Renal pelvis (tissue), 4 donors: ENCODE measurements around the gene ATXN7L1. TPM values are rescaled to one million over a fixed set of nuclear protein-coding genes. Genes with fewer than 3 reads are reported as not detected.
A peak's percentile ranks its signal among the peaks of the same experiment; 100 is the strongest.
"Not testable (repeated sequence)": the region's sequence is repeated elsewhere in the genome, so short reads cannot be mapped to it uniquely, and the experiment has no call there.

ENCODE experiments used
- DNase-seq: peaks from one replicate; pipeline ENCODE4 v3.0.0-alpha.2; 2013
- polyA plus RNA-seq, 3 donors: library from polyadenylated mRNA; unstranded; fragments of 120-200 nt; gene quantifications; one replicate each; pipeline ENCODE4 v1.2.1, GENCODE V29; 2013; ENCODE audit not compliant: insufficient read length in 3 of 3

ATXN7L1 gene
- polyA plus RNA-seq, 3 donors: 11.4 to 13.8 (median 13.1) TPM

GRCh38 chr7:105896407-105896911, 20.1 kb upstream of the ATXN7L1 start:
- DNase-seq: no peak

GRCh38 chr7:105894131-105894530, 17.7 kb upstream of the ATXN7L1 start:
- no peak for DNase-seq

GRCh38 chr7:105892387-105892786, 16.0 kb upstream of the ATXN7L1 start:
- no peak for DNase-seq

- DNase-seq: no peak
Observed at GRCh38 chr7:105890290-105890997, 14.0 kb upstream of the ATXN7L1 start.

- peak; percentile 27 for DNase-seq
Observed at GRCh38 chr7:105887569-105888189, 11.3 kb upstream of the ATXN7L1 start.

- DNase-seq: no peak
Observed at GRCh38 chr7:105886776-105887175, 10.4 kb upstream of the ATXN7L1 start.

- peak; percentile 14 for DNase-seq
Observed at GRCh38 chr7:105885387-105886111, 9.2 kb upstream of the ATXN7L1 start.

GRCh38 chr7:105883179-105883578, 6.8 kb upstream of the ATXN7L1 start:
- not testable (repeated sequence) for DNase-seq

- DNase-seq: no peak
Observed at GRCh38 chr7:105881439-105881838, 5.0 kb upstream of the ATXN7L1 start.

- no peak for DNase-seq
Observed at GRCh38 chr7:105880571-105881330, 4.4 kb upstream of the ATXN7L1 start.

GRCh38 chr7:105879782-105880181, 3.4 kb upstream of the ATXN7L1 start:
- DNase-seq: no peak

GRCh38 chr7:105878746-105879605, 2.6 kb upstream of the ATXN7L1 start:
- DNase-seq: no peak

- no peak for DNase-seq
Observed at GRCh38 chr7:105877736-105878135, 1.3 kb upstream of the ATXN7L1 start.

GRCh38 chr7:105876964-105877601, 684 bp upstream of the ATXN7L1 start:
- DNase-seq: peak; percentile 45

GRCh38 chr7:105875505-105875904, 894 bp downstream of the ATXN7L1 start:
- DNase-seq: no peak

- DNase-seq: no peak
Observed at GRCh38 chr7:105874055-105874454, 2.3 kb downstream of the ATXN7L1 start.

GRCh38 chr7:105872491-105872890, 3.9 kb downstream of the ATXN7L1 start:
- DNase-seq: no peak

GRCh38 chr7:105871142-105871541, 5.3 kb downstream of the ATXN7L1 start:
- no peak for DNase-seq

GRCh38 chr7:105866102-105866801, 10.1 kb downstream of the ATXN7L1 start:
- no peak for DNase-seq

GRCh38 chr7:105863876-105864275, 12.5 kb downstream of the ATXN7L1 start:
- no peak for DNase-seq
